ENCODE results near the gene SCAF11.

Gene SCAF11

GRCh38 chr12:45914090-45914489 lies 76.3 kb downstream of the SCAF11 start:
- DNase-seq = no peak

- no peak for DNase-seq
These were observed 76.7 kb downstream of the SCAF11 start for GRCh38 chr12:45913631-45914030.

- DNase-seq = no peak
These were observed 77.6 kb downstream of the SCAF11 start for GRCh38 chr12:45912774-45913173.

GRCh38 chr12:45909041-45909713 lies 81.2 kb downstream of the SCAF11 start:
- DNase-seq = no peak

DNA sequence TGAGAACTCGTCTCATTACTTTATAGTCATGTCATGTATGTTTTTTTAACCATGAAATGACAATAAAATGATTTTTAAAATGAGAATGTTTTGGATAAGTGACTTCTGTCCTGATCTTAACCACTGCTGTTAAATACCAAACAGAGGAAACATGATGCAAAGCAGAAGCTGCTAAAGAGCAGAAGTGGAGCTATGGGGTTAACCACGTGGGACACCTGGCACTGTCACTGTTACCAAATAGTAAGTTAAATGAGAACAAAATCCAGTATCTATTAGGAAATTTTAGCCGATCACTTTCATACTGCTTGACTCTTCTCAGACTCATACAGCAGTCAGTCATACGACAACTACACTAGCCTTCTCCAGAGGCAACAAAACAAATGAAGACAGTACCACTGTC lies 82.4 kb downstream of the SCAF11 start:
- DNase-seq = peak; percentile 29

GRCh38 chr12:45898094-45898493 lies 92.3 kb downstream of the SCAF11 start:
- DNase-seq = no peak

DNA sequence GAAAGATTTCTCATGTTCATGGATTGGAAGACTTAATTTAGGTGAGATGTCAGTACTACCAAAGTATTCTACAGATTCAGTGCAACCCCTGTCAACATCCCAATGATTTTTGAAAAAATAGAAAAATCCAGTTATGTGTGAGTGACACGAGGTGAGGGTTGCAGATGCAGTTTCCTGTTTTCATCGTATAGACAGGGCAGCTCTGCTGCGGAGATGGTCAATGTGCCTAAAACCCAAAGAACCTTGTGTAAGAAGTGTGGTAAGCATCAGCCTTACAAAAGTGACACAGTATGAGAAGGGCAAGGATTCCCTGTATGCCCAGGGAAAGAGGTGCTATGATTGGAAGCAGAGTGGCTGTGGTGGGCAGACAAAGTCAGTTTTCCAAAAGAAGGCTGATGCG lies 94.4 kb downstream of the SCAF11 start:
- no peak for DNase-seq

- DNase-seq = no peak
These were observed 97.1 kb downstream of the SCAF11 start for GRCh38 chr12:45893240-45893639.

DNA sequence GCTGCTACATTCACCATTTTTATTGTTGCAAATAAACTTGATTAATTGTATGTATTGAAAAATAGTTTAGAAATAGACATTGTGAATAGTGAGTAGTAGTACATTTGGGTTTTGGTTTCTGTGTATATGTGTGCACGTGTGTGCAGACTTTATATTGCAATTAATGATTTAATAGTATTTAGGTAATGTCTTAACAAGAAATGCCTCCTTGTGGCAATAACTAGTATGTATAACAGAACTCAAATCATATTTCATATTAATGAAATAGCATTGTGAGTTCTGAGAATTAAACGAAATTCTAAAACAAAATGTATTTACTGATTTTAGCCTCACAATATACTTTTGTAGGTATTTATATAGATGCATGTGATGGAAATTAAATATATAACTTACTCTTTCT lies 100.1 kb downstream of the SCAF11 start:
- no peak for DNase-seq

DNA sequence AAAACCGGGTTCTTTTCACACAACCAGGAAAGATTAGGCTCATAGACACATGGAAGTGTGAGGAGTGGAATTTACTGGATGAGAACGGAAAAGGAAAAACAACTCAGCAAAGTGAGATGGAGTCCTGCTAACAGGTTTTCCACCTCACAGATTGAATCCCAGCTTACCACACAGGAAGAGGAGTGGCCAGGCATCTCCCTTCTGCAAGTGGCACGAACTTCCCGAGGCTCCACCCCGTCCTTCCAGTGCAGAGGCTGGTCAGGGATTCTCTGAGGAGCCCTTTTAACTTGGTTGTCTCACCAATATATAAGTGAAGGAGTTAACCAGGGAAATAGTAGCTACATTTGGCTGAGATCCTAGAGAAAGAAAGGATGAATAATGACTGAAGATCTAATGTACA lies 102.8 kb downstream of the SCAF11 start:
- DNase-seq = no peak

DNA sequence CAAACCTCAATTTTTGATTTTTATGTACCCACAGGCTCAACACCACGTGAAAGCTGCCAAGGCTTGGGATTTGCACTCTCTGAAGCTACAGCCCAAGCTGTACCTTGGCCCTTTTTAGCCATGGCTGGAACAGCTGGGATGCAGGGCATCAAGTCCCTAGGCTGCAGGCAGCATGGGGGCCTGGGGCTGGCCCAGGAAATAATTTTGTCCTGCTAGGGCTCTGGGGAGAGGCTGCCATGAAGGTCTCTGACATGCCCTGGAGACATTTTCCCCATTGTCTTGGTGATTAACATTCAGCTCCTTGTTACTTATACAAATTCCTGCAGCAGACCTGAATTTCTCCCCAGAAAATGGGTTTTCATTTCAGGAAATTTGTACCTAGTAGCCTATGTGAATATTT lies 103.7 kb downstream of the SCAF11 start:
- DNase-seq = no peak

DNA sequence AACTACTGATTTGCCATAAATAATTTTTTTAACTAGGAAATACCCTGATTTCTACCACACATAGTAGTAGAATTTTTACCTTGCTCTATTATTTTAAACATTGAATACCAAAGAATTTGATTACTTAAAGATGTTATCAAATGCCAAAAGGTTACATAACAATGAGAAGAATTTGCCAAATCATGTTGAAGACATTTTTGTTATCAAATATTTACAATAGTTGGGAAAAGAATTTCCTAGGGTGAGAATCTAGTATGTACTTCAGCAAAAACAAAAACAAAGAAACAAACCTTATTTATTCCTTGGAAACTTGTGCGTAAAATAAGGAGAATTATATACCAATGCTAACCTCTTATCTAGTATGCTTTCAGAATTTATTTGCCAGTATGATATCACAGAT lies 107.2 kb downstream of the SCAF11 start:
- DNase-seq = no peak

DNA sequence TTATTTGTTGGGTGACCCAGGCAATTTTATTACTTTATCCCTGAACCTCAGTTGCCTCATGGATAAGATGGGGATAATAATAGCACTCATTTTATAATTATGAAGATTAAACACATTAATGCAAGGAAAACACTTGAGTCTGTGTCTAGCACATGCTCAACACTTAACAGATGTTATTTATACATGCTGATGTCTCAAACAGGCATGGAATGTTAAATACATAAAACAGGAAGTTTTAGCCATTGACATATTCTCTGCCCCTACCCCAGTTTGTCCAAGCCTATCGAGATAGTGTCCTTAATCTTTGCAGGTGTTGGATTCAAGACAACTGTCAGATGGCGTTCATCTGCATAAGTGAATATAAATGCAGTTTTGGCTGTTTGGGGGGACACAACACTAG lies 109.8 kb downstream of the SCAF11 start:
- no peak for DNase-seq

DNA sequence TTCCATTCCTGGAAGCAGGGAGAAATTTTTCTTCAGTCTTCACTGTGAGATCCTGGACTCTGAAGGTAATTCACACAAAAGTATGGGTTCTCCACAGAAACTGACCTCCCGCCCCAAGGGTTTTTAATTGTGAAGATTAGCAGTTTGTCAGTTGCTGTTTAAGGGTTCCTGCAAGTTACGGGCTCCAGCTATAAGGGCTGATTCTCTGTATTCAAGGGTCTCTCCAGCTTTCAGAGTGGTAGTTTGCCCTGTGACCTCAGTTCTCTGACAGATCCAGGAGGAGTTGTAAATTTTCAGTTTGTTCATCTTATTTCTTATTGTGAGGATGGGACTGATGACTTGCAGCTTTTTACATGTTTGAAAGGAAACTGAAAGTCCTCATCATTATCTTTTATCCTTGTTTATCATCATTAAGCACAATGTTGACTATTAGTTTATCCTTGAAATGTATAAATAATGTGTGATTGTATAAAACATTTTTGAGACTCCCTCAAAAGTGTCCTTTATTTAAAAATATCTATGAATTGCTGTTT lies 110.9 kb downstream of the SCAF11 start:
- no peak for DNase-seq

- no peak for DNase-seq
These were observed 111.6 kb downstream of the SCAF11 start for GRCh38 chr12:45878630-45879255.

DNA sequence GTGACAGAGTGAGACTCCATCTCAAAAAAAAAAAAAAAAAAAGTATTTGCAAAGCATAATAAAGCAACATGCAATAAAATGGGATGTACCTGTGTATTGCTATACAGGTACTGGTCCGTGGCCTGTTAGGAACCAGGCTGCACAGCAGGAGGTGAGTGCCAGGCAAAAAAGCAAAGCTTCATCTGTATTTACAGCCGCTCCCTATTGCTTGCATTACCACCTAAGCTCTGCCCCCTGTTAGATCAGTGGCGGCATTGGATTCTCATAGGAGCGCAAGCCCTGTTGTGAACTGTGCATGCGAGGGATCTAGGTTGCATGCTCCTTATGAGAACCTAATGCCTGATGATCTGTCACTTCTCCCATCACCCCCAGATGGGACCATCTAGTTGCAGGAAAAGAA lies 113.3 kb downstream of the SCAF11 start:
- no peak for DNase-seq

DNA sequence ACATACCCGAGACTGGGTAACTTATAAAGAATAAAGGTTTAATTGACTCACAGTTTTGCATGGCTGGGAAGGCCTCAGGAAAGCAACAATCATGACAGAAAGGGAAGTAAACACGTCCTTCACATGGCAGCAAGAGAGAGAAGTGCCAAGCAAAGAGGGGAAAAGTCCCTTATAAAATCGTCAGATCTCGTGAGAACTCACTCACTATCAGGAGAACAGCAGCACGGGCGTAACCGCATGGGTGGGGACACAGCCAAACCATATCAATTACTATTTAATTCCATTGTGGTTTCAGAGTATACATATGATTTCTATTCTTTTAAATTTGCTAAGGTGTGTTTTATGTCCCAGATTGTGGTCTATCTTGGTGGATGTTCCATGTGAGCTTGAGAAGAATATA lies 117.9 kb downstream of the SCAF11 start:
- DNase-seq = no peak

Data from inflammatory macrophage treated with lipopolysaccharide for 4 hours (primary cell).